ENCODE measurements around the gene LAGE3.

Gene LAGE3

GRCh38 chrX:154429711-154430110 lies 49.4 kb downstream of the LAGE3 start:
- peak overlapping the region; percentile 66 for H3K4me3 ChIP-seq (replicated peaks; ENCODE audit: low read depth, low read length)
- TF ChIP-seq CTCF (IDR thresholded peaks at IDR 0.05; ENCODE audit: low read length, missing control alignments), result no peak
- no peak for DNase-seq (ENCODE audit: low read depth)

GRCh38 chrX:154428176-154429171 lies 50.6 kb downstream of the LAGE3 start, which contains the start of gene ATP6AP1:
TSS of gene ATP6AP1 (plus strand) at chrX:154428677. CDS start at chrX:154428693, 16 bp downstream.
- peak; percentile 95 for DNase-seq (ENCODE audit: low read depth)
- peak within 1 kb of the TSS; percentile 66 for H3K4me3 ChIP-seq (replicated peaks; ENCODE audit: low read depth, low read length)
- TF ChIP-seq CTCF (IDR thresholded peaks at IDR 0.05; ENCODE audit: low read length, missing control alignments), result no peak
